ENCODE results near the gene PTPN2.

DNA sequence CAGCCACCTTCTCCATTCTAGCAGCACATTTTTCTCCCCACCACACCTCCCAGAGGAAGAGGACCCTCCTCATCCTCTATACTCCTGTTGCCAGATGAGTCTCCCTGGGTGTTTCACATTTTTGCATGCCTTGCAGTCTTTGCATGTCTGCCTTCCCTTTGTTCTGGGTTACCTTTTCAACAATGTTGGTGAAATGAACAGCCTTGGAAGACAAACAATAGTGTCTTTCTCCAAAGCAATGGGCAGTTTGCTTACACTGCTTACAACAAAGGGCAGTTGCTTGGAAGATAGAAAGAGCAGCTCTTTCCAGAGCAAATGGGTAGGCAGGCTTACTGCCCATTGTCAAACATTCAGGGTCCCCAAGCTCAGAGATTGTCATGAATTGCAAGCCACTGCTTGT is 49.3 kb upstream of the PTPN2 start:
- no peak for TF ChIP-seq POLR2A (IDR thresholded peaks at IDR 0.05)
- TF ChIP-seq, protein P1, sequence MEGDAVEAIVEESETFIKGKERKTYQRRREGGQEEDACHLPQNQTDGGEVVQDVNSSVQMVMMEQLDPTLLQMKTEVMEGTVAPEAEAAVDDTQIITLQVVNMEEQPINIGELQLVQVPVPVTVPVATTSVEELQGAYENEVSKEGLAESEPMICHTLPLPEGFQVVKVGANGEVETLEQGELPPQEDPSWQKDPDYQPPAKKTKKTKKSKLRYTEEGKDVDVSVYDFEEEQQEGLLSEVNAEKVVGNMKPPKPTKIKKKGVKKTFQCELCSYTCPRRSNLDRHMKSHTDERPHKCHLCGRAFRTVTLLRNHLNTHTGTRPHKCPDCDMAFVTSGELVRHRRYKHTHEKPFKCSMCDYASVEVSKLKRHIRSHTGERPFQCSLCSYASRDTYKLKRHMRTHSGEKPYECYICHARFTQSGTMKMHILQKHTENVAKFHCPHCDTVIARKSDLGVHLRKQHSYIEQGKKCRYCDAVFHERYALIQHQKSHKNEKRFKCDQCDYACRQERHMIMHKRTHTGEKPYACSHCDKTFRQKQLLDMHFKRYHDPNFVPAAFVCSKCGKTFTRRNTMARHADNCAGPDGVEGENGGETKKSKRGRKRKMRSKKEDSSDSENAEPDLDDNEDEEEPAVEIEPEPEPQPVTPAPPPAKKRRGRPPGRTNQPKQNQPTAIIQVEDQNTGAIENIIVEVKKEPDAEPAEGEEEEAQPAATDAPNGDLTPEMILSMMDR (IDR thresholded peaks at IDR 0.05 in 4 of 5, conservative IDR thresholded peaks at IDR 0.05 in 1 of 5): no peak
